Ascending aorta (tissue), 2 donors: Measurements from ENCODE around the gene NMNAT2. TPM values are rescaled to one million over a fixed set of nuclear protein-coding genes. Genes with fewer than 3 reads are reported as not detected.

Source experiments
- DNase-seq, 2 donors: peaks; one replicate each; pipeline ENCODE4 v3.0.0-alpha.2; 2019; ENCODE audit warnings: low spot score in 2 of 2
- H3K27ac ChIP-seq, 2 donors: fragments of 200-600 bp; sonication (generic); one replicate each; pipeline ENCODE4 v1.5.1; 2016 to 2017; ENCODE audit warnings: mild to moderate bottlenecking in 1 of 2
- H3K27me3 ChIP-seq: fragments of 200-600 bp; sonication (generic); one replicate; pipeline ENCODE4 v1.5.1; 2017
- H3K36me3 ChIP-seq, 2 donors: fragments of 200-600 bp; sonication (generic); one replicate each; pipeline ENCODE4 v1.5.1; 2016
- H3K4me1 ChIP-seq, 2 donors: fragments of 200-600 bp; sonication (generic); one replicate each; pipeline ENCODE4 v1.5.1; 2016 to 2017; ENCODE audit warnings: mild to moderate bottlenecking in 1 of 2
- H3K4me3 ChIP-seq, 2 donors: fragments of 200-600 bp; sonication (generic); one replicate each; pipeline ENCODE4 v1.5.1; 2016 to 2017; ENCODE audit warnings: mild to moderate bottlenecking in 1 of 2
- H3K9me3 ChIP-seq, 2 donors: fragments of 200-600 bp; sonication (generic); one replicate each; pipeline ENCODE4 v1.5.1; 2016
- intact Hi-C: fragments of 100-400 bp; cut with DNase I; formaldehyde crosslinking; loops from one replicate; pipeline ENCODE4 v1.15.1; 2023
- total RNA-seq: library from RNA; depleted of rRNA; stranded (reverse); fragments of >200 nt; gene quantifications from one replicate; pipeline ENCODE4 v1.1.0, GENCODE V29; 2016
- TF ChIP-seq, protein P1 (sequence below), 3 experiments: fragments of 200-600 bp in 2 of 3; fragments of 450-650 bp in 1 of 3; sonication (generic) in 2 of 3; IDR thresholded peaks; one replicate each; pipeline ENCODE4 v1.5.1; 2016 to 2019; ENCODE audit warnings: antibody characterized with exemption in 3 of 3, mild to moderate bottlenecking in 1 of 3, moderate library complexity in 1 of 3

Gene NMNAT2
- total RNA-seq, 1 donor from 2014 or later, result 0.53 TPM

GRCh38 chr1:183444243-183444642, 26.1 kb upstream of the NMNAT2 start:
- TF ChIP-seq, protein P1, sequence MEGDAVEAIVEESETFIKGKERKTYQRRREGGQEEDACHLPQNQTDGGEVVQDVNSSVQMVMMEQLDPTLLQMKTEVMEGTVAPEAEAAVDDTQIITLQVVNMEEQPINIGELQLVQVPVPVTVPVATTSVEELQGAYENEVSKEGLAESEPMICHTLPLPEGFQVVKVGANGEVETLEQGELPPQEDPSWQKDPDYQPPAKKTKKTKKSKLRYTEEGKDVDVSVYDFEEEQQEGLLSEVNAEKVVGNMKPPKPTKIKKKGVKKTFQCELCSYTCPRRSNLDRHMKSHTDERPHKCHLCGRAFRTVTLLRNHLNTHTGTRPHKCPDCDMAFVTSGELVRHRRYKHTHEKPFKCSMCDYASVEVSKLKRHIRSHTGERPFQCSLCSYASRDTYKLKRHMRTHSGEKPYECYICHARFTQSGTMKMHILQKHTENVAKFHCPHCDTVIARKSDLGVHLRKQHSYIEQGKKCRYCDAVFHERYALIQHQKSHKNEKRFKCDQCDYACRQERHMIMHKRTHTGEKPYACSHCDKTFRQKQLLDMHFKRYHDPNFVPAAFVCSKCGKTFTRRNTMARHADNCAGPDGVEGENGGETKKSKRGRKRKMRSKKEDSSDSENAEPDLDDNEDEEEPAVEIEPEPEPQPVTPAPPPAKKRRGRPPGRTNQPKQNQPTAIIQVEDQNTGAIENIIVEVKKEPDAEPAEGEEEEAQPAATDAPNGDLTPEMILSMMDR (IDR thresholded peaks at IDR 0.05), result no peak
- no peak overlapping the region for H3K27ac ChIP-seq
- intact Hi-C loops, result loop anchor here (10.0 kb wide), 1 partner anchor 69 kb away; no protein-coding TSS in a partner anchor
- H3K4me1 ChIP-seq, result no peaks in the 10 kb centered on the region
- H3K9me3 ChIP-seq, result no peaks in the 10 kb centered on the region
- no peaks in the 10 kb centered on the region for H3K27me3 ChIP-seq
- no peak for DNase-seq
- H3K36me3 ChIP-seq, result no peaks in the 10 kb centered on the region
- no peak overlapping the region for H3K4me3 ChIP-seq

DNA sequence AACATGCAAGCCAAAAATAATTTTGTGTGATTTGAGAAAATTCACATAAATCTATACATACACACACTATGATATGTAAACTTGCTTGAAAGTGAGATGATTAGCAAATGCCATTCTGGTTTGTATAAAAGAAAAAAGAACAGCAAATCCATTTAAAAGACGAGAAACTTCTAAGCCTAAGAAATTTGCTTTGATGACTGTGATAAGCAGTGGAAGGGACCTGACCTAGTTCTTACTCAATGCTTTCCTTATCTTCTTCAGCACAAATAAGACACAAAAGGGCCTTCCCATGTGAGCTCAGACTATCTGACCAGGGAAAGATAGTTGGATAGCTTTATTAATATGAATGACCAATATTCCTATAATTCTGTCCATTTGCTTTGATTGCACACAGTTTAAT, 25.3 kb upstream of the NMNAT2 start:
- no peak for DNase-seq
- no peaks in the 10 kb centered on the region for H3K4me1 ChIP-seq
- TF ChIP-seq, protein P1 (IDR thresholded peaks at IDR 0.05), result no peak
- no peaks in the 10 kb centered on the region for H3K36me3 ChIP-seq
- no peak overlapping the region for H3K4me3 ChIP-seq
- H3K27ac ChIP-seq, result no peak overlapping the region
- no peaks in the 10 kb centered on the region for H3K9me3 ChIP-seq
- intact Hi-C loops, result loop anchor here (10.0 kb wide), 1 partner anchor 69 kb away; no protein-coding TSS in a partner anchor
- H3K27me3 ChIP-seq, result no peaks in the 10 kb centered on the region

GRCh38 chr1:183443011-183443410, 24.8 kb upstream of the NMNAT2 start:
- no peak overlapping the region for H3K27ac ChIP-seq
- no peaks in the 10 kb centered on the region for H3K27me3 ChIP-seq
- no peak overlapping the region for H3K4me3 ChIP-seq
- intact Hi-C loops, result loop anchor here (10.0 kb wide), 1 partner anchor 68 kb away; no protein-coding TSS in a partner anchor
- no peaks in the 10 kb centered on the region for H3K36me3 ChIP-seq
- no peaks in the 10 kb centered on the region for H3K9me3 ChIP-seq
- no peaks in the 10 kb centered on the region for H3K4me1 ChIP-seq
- DNase-seq, result no peak
- TF ChIP-seq, protein P1 (IDR thresholded peaks at IDR 0.05), result no peak

GRCh38 chr1:183438060-183438459, 19.9 kb upstream of the NMNAT2 start:
- no peak overlapping the region for H3K27ac ChIP-seq
- DNase-seq, result no peak
- no peaks in the 10 kb centered on the region for H3K4me1 ChIP-seq
- intact Hi-C loops, result no loop called here
- no peaks in the 10 kb centered on the region for H3K27me3 ChIP-seq
- no peaks in the 10 kb centered on the region for H3K36me3 ChIP-seq
- TF ChIP-seq, protein P1 (IDR thresholded peaks at IDR 0.05), result no peak
- no peaks in the 10 kb centered on the region for H3K9me3 ChIP-seq
- H3K4me3 ChIP-seq, result no peak overlapping the region

DNA sequence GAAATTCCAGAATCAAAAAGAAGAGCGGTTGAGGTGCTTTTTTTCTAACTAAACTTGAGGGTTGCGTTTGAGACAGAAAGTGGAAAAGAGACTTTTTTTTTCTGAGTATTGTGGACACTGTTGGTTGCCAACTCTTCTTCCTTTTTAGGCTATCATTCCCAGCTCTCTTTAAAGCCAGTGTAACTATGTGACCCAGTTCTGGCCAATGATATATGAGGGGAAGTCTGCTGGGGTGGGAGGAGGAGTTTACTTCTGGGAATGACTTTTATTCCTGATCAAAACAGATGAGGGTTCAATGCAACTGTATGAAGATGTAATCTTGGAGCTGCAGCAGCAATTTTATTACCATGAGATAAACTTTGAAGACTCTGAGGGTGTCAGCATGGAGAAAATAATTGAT, 17.3 kb upstream of the NMNAT2 start:
- no peaks in the 10 kb centered on the region for H3K36me3 ChIP-seq
- no peak overlapping the region for H3K4me3 ChIP-seq
- intact Hi-C loops, result no loop called here
- no peaks in the 10 kb centered on the region for H3K27me3 ChIP-seq
- H3K9me3 ChIP-seq, result no peaks in the 10 kb centered on the region
- TF ChIP-seq, protein P1 (IDR thresholded peaks at IDR 0.05), result no peak
- H3K27ac ChIP-seq, result no peak overlapping the region
- H3K4me1 ChIP-seq, result no peaks in the 10 kb centered on the region
- DNase-seq, result no peak

DNA sequence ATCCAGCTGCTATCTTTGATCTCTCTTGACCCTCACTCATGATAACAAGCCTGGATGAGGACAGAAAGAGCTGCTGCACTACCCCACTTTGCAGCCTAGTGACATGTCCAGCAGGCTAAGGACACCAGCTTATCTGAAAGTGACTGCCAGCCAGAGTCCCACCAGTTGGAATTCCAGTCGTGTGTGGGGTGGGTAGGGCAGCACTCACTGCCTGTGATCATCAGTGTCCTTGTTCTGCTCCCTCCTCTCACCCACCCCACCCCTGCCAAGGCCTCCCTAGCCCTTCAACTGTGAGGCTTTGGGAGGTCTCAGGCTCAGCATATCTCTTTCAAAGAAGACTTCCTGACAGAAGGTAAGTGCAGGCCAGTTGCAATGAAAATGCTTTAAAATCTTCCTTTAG, 15.5 kb upstream of the NMNAT2 start:
- TF ChIP-seq, protein P1 (IDR thresholded peaks at IDR 0.05), result no peak
- no peaks in the 10 kb centered on the region for H3K9me3 ChIP-seq
- H3K27ac ChIP-seq, result no peak overlapping the region
- no peaks in the 10 kb centered on the region for H3K36me3 ChIP-seq
- no peaks in the 10 kb centered on the region for H3K4me1 ChIP-seq
- intact Hi-C loops, result no loop called here
- H3K4me3 ChIP-seq, result no peak overlapping the region
- no peaks in the 10 kb centered on the region for H3K27me3 ChIP-seq
- no peak for DNase-seq
